ENCODE results near the gene NOPCHAP1. TPM values are rescaled to one million over a fixed set of nuclear protein-coding genes. Genes with fewer than 3 reads are reported as not detected.

The NOPCHAP1 gene
- total and polyA plus RNA-seq, 3 donors from 2014 or later = 7.2 to 12.8 (median 10.0) TPM

- Histone ChIP-seq H3K27ac (peak overlapping the region in 1 of 2 donors; percentile 28), H3K4me1 (peaks cover 3% of the 10 kb centered on the region), H3K27me3 (no peaks in the 10 kb centered on the region), H3K9me3 (no peaks in the 10 kb centered on the region), H3K4me3 (no peak overlapping the region), H3K36me3 (ENCODE audit: low read depth, missing control alignments) (no peaks in the 10 kb centered on the region)
- intact Hi-C loops (cut with DNase I; ENCODE audit: low total_unique reads) = no loop called here
- WGBS, 2 donors = 49 to 56% methylated on average over 5 of the region's 5 CpGs
- peak; percentile 71 for DNase-seq
- TF ChIP-seq, protein P1, sequence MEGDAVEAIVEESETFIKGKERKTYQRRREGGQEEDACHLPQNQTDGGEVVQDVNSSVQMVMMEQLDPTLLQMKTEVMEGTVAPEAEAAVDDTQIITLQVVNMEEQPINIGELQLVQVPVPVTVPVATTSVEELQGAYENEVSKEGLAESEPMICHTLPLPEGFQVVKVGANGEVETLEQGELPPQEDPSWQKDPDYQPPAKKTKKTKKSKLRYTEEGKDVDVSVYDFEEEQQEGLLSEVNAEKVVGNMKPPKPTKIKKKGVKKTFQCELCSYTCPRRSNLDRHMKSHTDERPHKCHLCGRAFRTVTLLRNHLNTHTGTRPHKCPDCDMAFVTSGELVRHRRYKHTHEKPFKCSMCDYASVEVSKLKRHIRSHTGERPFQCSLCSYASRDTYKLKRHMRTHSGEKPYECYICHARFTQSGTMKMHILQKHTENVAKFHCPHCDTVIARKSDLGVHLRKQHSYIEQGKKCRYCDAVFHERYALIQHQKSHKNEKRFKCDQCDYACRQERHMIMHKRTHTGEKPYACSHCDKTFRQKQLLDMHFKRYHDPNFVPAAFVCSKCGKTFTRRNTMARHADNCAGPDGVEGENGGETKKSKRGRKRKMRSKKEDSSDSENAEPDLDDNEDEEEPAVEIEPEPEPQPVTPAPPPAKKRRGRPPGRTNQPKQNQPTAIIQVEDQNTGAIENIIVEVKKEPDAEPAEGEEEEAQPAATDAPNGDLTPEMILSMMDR (IDR thresholded peaks at IDR 0.05) = no peak
- no peak for TF ChIP-seq POLR2A (IDR thresholded peaks at IDR 0.05)
Observed at GRCh38 chr12:105025890-105026289, 39.8 kb downstream of the NOPCHAP1 start.

DNA sequence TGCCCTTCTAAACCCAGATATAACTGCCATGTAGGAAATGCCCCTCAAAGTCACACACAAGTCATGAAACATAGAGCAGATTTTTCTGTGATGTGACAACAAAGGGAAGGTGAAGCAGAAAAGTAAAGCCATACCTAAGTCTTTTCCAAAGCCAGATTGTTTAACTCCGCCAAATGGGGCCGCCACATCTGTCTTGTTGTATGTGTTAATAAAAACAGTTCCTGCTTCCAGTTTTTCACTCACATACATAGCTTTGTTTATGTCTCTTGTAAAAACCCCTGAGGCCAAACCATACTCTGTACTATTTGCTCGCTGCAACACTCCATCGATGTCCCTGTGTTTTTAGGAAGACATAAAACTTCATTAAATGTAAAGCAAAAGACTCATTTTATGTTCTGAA is 40.3 kb downstream of the NOPCHAP1 start:
- Histone ChIP-seq H3K4me1 (peaks cover 3% of the 10 kb centered on the region), H3K27me3 (no peaks in the 10 kb centered on the region), H3K9me3 (no peaks in the 10 kb centered on the region), H3K36me3 (ENCODE audit: low read depth, missing control alignments) (no peaks in the 10 kb centered on the region), H3K27ac (peak overlapping the region in 1 of 2 donors; percentile 28), H3K4me3 (no peak overlapping the region)
- intact Hi-C loops (cut with DNase I; ENCODE audit: low total_unique reads) = no loop called here
- WGBS, 2 donors = 89 to 93% methylated on average over 4 of the region's 4 CpGs
- DNase-seq = no peak
- TF ChIP-seq POLR2A (IDR thresholded peaks at IDR 0.05) = no peak
- TF ChIP-seq, protein P1 (IDR thresholded peaks at IDR 0.05) = no peak

DNA sequence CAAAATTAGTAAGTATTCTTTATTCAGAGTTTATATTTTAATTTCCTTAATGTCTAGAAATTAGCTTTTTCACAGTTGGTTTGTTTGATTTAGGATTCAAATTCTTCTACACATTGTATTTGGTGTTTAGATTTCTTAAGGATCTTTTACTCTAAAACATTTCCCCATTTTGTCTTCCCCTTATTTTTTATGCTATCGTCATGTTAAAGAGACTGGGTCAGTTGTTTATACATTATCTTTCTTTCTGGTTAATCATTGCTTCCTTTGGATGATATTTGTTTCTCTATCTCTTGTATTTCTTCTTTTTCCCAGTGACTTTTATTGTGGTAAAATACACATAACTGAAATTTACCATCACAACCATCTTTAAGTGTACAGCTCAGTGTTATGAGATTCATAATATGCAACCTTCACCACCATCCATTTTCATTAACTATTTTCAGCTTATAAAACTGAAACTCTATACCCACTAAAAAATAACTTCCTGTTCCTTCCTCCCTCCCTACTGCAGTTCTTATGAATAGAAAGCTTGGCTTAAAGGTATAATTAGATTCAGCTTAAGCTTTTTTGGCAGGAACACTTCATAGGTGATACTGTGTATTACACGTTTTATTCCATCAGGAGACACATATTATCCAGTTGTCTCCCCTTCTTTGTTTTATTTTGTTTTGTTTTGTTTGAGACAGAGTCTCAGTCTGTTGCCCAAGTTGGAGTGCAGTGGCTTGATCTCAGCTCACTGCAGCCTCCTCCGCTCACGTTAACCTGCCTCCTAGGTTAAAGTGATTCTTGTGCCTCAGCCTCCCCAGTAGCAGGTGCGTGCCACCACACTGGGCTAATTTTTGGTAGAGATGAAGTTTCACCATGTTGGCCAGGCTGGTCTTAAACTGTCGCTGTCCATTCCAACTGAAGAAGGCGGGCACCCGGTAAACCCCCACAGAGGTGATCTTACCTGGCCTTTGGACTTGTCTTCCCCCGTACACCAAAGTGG is 45.0 kb downstream of the NOPCHAP1 start:
- Histone ChIP-seq H3K9me3 (no peaks in the 10 kb centered on the region), H3K27ac (no peak overlapping the region), H3K27me3 (no peaks in the 10 kb centered on the region), H3K36me3 (ENCODE audit: low read depth, missing control alignments) (no peaks in the 10 kb centered on the region), H3K4me3 (no peak overlapping the region), H3K4me1 (peaks cover 3% of the 10 kb centered on the region)
- WGBS, 2 donors = 79 to 89% methylated on average over 9 of the region's 9 CpGs
- intact Hi-C loops (cut with DNase I; ENCODE audit: low total_unique reads) = no loop called here
- no peak for DNase-seq
- TF ChIP-seq POLR2A (IDR thresholded peaks at IDR 0.05) = no peak
- TF ChIP-seq, protein P1 (IDR thresholded peaks at IDR 0.05) = no peak

DNA sequence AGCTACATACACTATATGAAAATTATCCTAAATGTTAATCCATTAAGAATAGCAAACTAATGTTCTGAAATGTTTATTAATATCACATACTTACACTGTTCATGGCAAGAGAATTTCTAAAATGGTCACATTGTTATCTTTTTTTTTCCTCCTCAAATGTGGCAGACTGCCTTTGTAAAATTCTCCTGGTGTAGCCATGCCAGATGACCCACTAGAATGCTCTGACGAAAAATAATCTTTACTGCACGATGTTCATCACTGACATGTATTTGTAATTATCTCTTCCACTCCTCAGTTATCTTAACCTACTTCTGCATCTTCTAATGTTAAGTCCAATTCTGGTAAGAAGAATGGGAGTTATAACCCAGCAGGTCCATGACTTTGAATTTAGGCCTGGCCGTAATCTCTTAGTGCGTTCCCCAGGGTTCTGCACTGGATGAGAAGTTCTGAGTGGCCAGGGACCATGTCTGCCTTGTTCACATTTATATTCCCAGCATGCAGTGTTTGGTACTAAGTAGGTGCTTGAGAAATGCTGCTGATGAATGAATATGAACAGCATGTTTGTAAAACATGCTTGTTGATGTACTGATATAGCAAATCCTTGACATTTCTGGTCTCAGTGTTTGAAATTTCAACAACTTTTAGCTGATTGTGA is 46.7 kb downstream of the NOPCHAP1 start:
- no peak overlapping the region for H3K27ac ChIP-seq
- WGBS, 2 donors = 56 to 75% methylated on average over 4 of the region's 4 CpGs
- no peak overlapping the region for H3K4me3 ChIP-seq
- no peaks in the 10 kb centered on the region for H3K4me1 ChIP-seq
- intact Hi-C loops (cut with DNase I; ENCODE audit: low total_unique reads) = no loop called here
- H3K27me3 ChIP-seq = no peaks in the 10 kb centered on the region
- DNase-seq = no peak
- no peaks in the 10 kb centered on the region for H3K36me3 ChIP-seq (ENCODE audit: low read depth, missing control alignments)
- no peaks in the 10 kb centered on the region for H3K9me3 ChIP-seq
- TF ChIP-seq POLR2A (IDR thresholded peaks at IDR 0.05) = no peak
- TF ChIP-seq, protein P1 (IDR thresholded peaks at IDR 0.05) = no peak
